Stimulated activated CD8-positive, alpha-beta memory T cell treated with anti-CD3 and anti-CD28 coated beads, Interleukin-2, amount 100 ng/mL, for 1 hour (primary cell): Measurements from ENCODE around the gene HIVEP1.
A peak's percentile ranks its signal among the peaks of the same experiment; 100 is the strongest.

Experiments used
- DNase-seq, 2 donors: peaks; one replicate each; pipeline ENCODE4 v3.0.0-alpha.2; 2020; ENCODE audit warnings: low read depth in 2 of 2

HIVEP1 gene

GRCh38 chr6:11994875-11995461, 17.1 kb upstream of the HIVEP1 start:
- DNase-seq, result no peak

- no peak for DNase-seq
These were observed 15.4 kb upstream of the HIVEP1 start for GRCh38 chr6:11996751-11997150.

GRCh38 chr6:11999246-11999645, 12.9 kb upstream of the HIVEP1 start:
- DNase-seq, result no peak

GRCh38 chr6:12000174-12000573, 11.9 kb upstream of the HIVEP1 start:
- no peak for DNase-seq

- no peak for DNase-seq
These were observed 11.0 kb upstream of the HIVEP1 start for GRCh38 chr6:12001004-12001705.

GRCh38 chr6:12001706-12002435, 10.2 kb upstream of the HIVEP1 start:
- no peak for DNase-seq

GRCh38 chr6:12007473-12007872, 4.6 kb upstream of the HIVEP1 start:
- DNase-seq, result no peak

- DNase-seq, result no peak
These were observed 4.2 kb upstream of the HIVEP1 start for GRCh38 chr6:12007887-12008286.

GRCh38 chr6:12008366-12009179, 3.5 kb upstream of the HIVEP1 start:
- DNase-seq, result peak; percentile 60 to 70

- DNase-seq, result no peak
These were observed 2.9 kb upstream of the HIVEP1 start for GRCh38 chr6:12009180-12009685.

- DNase-seq, result no peak
These were observed 2.1 kb upstream of the HIVEP1 start for GRCh38 chr6:12009876-12010634.

GRCh38 chr6:12010635-12011275, 1.4 kb upstream of the HIVEP1 start:
- no peak for DNase-seq

- DNase-seq, result peak; percentile 94 to 97
These were observed 655 bp upstream of the HIVEP1 start for GRCh38 chr6:12011276-12012037.

- DNase-seq, result peak; percentile 22 to 49
These were observed 620 bp downstream of the HIVEP1 start for GRCh38 chr6:12012558-12013306.

GRCh38 chr6:12013307-12013719, 1.2 kb downstream of the HIVEP1 start:
- DNase-seq, result no peak

- no peak for DNase-seq
These were observed 2.1 kb downstream of the HIVEP1 start for GRCh38 chr6:12014027-12014872.

- no peak for DNase-seq
These were observed 2.7 kb downstream of the HIVEP1 start for GRCh38 chr6:12014873-12015149.

- no peak for DNase-seq
These were observed 5.2 kb downstream of the HIVEP1 start for GRCh38 chr6:12017263-12017662.
